ENCODE results near the gene WFIKKN1. TPM values are rescaled to one million over a fixed set of nuclear protein-coding genes. Genes with fewer than 3 reads are reported as not detected.

WFIKKN1 gene
- total RNA-seq = under 1 TPM; under 0.01 to 0.34 TPM

GRCh38 chr16:630815-631405 is at the start of gene WFIKKN1:
TSS of gene WFIKKN1 (plus strand) at chr16:630985. CDS start at chr16:631254, 269 bp downstream.

GRCh38 chr16:589658-590187 is 41.1 kb upstream of the WFIKKN1 start, which contains the start of gene RAB40C:
TSS of gene RAB40C (plus strand) at chr16:590066. CDS start at chr16:590292, 226 bp downstream.

GRCh38 chr16:636206-637080 is 5.7 kb downstream of the WFIKKN1 start, which contains the start of gene METTL26:
TSS of gene METTL26 (minus strand) at chr16:636305. CDS start at chr16:636290, 15 bp downstream.

GRCh38 chr16:641326-642188 is 10.8 kb downstream of the WFIKKN1 start, which contains the start of gene MCRIP2:
TSS of gene MCRIP2 (plus strand) at chr16:641828. CDS start at chr16:641992, 164 bp downstream.

DNA sequence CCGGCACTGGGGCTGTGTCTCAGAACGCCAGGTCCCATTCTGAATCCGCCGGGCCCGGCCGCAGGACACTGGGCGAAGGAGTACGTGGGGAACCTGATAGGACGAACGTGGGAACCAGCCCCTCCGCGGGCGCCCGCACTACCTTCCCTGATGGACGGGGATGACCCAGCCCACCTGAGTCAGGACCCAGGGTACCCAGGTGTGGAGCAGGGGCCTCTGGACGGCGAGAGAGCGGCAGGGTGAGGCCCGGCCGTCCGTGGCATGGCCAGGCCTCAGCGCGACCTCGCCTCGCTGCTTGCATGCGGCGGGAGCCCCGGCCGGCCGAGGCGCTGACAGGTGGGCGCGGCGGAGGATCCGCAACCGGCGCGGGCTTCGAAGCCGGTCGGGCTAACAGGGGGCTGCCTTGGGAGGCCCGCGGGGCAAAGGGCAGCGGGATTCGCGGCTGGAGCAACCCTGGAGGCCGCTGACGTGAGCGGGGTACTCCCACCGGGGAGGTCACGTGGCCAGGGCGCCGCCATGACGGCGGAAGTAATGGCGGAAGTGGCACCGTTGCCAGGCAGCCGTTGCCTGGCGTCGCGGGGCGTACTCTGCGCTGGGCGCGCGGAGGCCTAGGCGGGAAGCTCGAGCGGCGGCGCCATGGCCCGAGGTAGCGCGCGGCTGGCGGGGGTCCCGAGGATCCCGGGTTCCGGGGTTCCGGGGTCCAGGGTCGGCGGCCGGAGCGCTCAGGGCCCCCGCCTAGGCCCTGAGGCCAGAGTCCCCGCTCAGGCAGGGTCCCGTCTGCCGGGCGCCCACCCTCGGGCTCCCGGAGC is 18.2 kb downstream of the WFIKKN1 start, which contains the start of gene WDR90:
Gene WDR90, plus strand, starts transcription at position 585 of the 809 bp plus-strand sequence. Its CDS starts 52 bp downstream, at position 637.

DNA sequence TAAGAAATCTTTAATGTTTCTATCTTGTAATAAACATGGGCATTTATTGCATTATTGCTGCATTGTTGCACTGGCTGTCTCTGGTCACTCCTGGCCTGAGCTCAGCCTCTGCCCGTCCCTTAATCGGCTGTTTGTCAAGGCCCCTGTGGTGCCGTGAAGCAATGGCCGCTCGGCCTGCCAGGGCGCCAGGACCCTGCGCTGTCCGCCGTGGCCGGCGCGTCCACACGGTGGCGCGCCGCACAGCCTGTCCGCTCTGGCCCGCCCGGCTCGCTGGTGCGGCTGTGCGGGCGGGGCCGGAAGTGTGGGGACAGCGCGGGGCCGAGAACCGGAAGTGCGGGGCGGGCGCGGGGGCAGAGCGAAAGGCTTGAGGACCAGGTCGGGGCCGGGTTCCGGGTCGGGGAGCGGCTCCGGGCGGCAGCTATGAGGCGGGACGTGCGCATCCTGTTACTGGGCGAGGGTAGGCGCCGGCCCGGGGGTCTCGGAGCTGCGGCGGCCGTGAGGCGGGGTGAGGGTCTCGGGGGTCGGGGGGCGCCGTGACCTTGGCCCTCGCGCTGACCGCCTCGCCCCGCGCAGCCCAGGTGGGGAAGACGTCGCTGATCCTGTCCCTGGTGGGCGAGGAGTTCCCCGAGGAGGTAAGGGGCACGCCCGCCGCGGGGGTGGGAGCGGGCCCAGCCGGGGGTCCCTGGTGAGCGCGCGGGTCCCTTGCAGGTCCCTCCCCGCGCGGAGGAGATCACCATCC is 37.2 kb downstream of the WFIKKN1 start, which contains the start of gene RHOT2:
Gene RHOT2, plus strand, starts transcription at position 353 of the 739 bp plus-strand sequence. Its CDS starts 68 bp downstream, at position 421.

GRCh38 chr16:674968-675883 is 44.4 kb downstream of the WFIKKN1 start, which contains the start of gene RHBDL1:
TSS of gene RHBDL1 (plus strand) at chr16:675671. CDS start at chr16:675791, 120 bp downstream.

GRCh38 chr16:679814-680624 is 49.2 kb downstream of the WFIKKN1 start, which contains the start of gene STUB1:
TSS of gene STUB1 (plus strand) at chr16:680410. CDS start at chr16:680526, 116 bp downstream.

Other genes with a start within 250 kb of the WFIKKN1 start
- gene PGAP6, start 249.0 kb upstream of the WFIKKN1 start, total RNA-seq = 10 to 100 TPM; 63.3 to 90.9 TPM
- gene NME4, start 233.8 kb upstream of the WFIKKN1 start, total RNA-seq = 100 to 1,000 TPM; 128 to 155 TPM
- 10 to 100 TPM; 15.3 to 22.0 TPM for gene DECR2, start 229.1 kb upstream of the WFIKKN1 start, total RNA-seq
- 10 to 100 TPM; 15.3 to 21.7 TPM for gene RAB11FIP3, start 205.3 kb upstream of the WFIKKN1 start, total RNA-seq
- gene CAPN15, start 103.3 kb upstream of the WFIKKN1 start, total RNA-seq = 10 to 100 TPM; 35.4 to 47.3 TPM
- gene PRR35, start 70.6 kb upstream of the WFIKKN1 start, total RNA-seq = not detected
- gene NHLRC4, start 64.0 kb upstream of the WFIKKN1 start, total RNA-seq = 1 to 10 TPM; 2.0 to 2.4 TPM
- 10 to 100 TPM; 36.8 to 38.3 TPM for gene PIGQ, start 61.0 kb upstream of the WFIKKN1 start, total RNA-seq
- 1 to 10 TPM; 7.0 to 7.2 TPM for gene RAB40C, start 40.9 kb upstream of the WFIKKN1 start, total RNA-seq
- 10 to 100 TPM; 51.6 to 57.3 TPM for gene METTL26, start 5.3 kb downstream of the WFIKKN1 start, total RNA-seq
- 10 to 100 TPM; 21.7 to 36.0 TPM for gene MCRIP2, start 10.8 kb downstream of the WFIKKN1 start, total RNA-seq
- gene WDR90, start 18.4 kb downstream of the WFIKKN1 start, total RNA-seq = 10 to 100 TPM; 12.4 to 16.7 TPM
- gene RHOT2, start 37.1 kb downstream of the WFIKKN1 start, total RNA-seq = 10 to 100 TPM; 39.9 to 51.0 TPM
- gene RHBDL1, start 44.7 kb downstream of the WFIKKN1 start, total RNA-seq = under 1 TPM; 0.33 to 0.69 TPM
- 100 to 1,000 TPM; 124 to 153 TPM for gene STUB1, start 49.4 kb downstream of the WFIKKN1 start, total RNA-seq
- gene JMJD8, start 53.3 kb downstream of the WFIKKN1 start, total RNA-seq = 10 to 100 TPM; 35.4 to 36.3 TPM
- gene WDR24, start 59.4 kb downstream of the WFIKKN1 start, total RNA-seq = 10 to 100 TPM in 1 of 2 donors, 1 to 10 TPM in 1; 9.6 to 10.3 TPM
- under 1 TPM in 1 of 2 donors, not detected in 1; under 0.01 TPM for gene FBXL16, start 74.8 kb downstream of the WFIKKN1 start, total RNA-seq
- gene METRN, start 84.1 kb downstream of the WFIKKN1 start, total RNA-seq = 10 to 100 TPM; 54.0 to 93.6 TPM
- 10 to 100 TPM; 23.4 to 28.0 TPM for gene ANTKMT, start 90.2 kb downstream of the WFIKKN1 start, total RNA-seq
- 1 to 10 TPM; 3.1 to 6.0 TPM for gene CCDC78, start 95.5 kb downstream of the WFIKKN1 start, total RNA-seq
- gene HAGHL, start 96.1 kb downstream of the WFIKKN1 start, total RNA-seq = 10 to 100 TPM; 31.3 to 34.3 TPM
- 10 to 100 TPM; 33.4 to 40.0 TPM for gene CIAO3, start 110.0 kb downstream of the WFIKKN1 start, total RNA-seq
- gene MSLN, start 129.7 kb downstream of the WFIKKN1 start, total RNA-seq = not detected
- 10 to 100 TPM; 34.8 to 41.6 TPM for gene RPUSD1, start 157.4 kb downstream of the WFIKKN1 start, total RNA-seq
- 10 to 100 TPM; 18.6 to 31.6 TPM for gene CHTF18, start 157.6 kb downstream of the WFIKKN1 start, total RNA-seq
- gene GNG13, start 169.7 kb downstream of the WFIKKN1 start, total RNA-seq = not detected